H9 (cell line): ENCODE measurements around the gene C13orf46. TPM values are rescaled to one million over a fixed set of nuclear protein-coding genes. Genes with fewer than 3 reads are reported as not detected.

ENCODE experiments used
- DNase-seq: peaks from one replicate; pipeline ENCODE4 v3.0.0-alpha.2; 2017
- H2AFZ ChIP-seq: one replicate; pipeline ENCODE4 v1.6.1; 2013; ENCODE audit warnings: mild to moderate bottlenecking, low read length, control low read depth, moderate library complexity
- H2AK5ac ChIP-seq: 2 replicates; pipeline ENCODE4 v1.6.1; 2013; ENCODE audit warnings: low read length, control low read depth, mixed read lengths; ENCODE audit not compliant: insufficient read length
- H2BK120ac ChIP-seq: one replicate; pipeline ENCODE4 v1.6.1; 2013; ENCODE audit warnings: low read depth, mild to moderate bottlenecking, low read length, control low read depth, inconsistent platforms; ENCODE audit not compliant: poor library complexity, severe bottlenecking
- H2BK12ac ChIP-seq: 2 replicates; pipeline ENCODE4 v1.6.1; 2013; ENCODE audit warnings: low read length, control low read depth, mixed read lengths, low read depth; ENCODE audit not compliant: insufficient read length
- H2BK15ac ChIP-seq: 2 replicates; pipeline ENCODE4 v1.6.1; 2013; ENCODE audit warnings: low read depth, low read length, control low read depth
- H2BK20ac ChIP-seq: one replicate; pipeline ENCODE4 v1.6.1; 2013; ENCODE audit warnings: low read depth, mild to moderate bottlenecking, low read length, control low read depth, inconsistent platforms; ENCODE audit not compliant: poor library complexity, severe bottlenecking
- H2BK5ac ChIP-seq: 2 replicates; pipeline ENCODE4 v1.6.1; 2013; ENCODE audit warnings: low read length, control low read depth, mixed read lengths; ENCODE audit not compliant: insufficient read length
- H3K14ac ChIP-seq: 2 replicates; pipeline ENCODE4 v1.6.1; 2013; ENCODE audit warnings: low read length, control low read depth; ENCODE audit not compliant: insufficient read depth
- H3K18ac ChIP-seq: 2 replicates; pipeline ENCODE4 v1.6.1; 2013; ENCODE audit warnings: low read depth, mild to moderate bottlenecking, mixed read lengths, low read length, control low read depth; ENCODE audit not compliant: insufficient read length
- H3K23ac ChIP-seq: 2 replicates; pipeline ENCODE4 v1.6.1; 2013; ENCODE audit warnings: low read length, control low read depth, mixed read lengths, low read depth; ENCODE audit not compliant: insufficient read length
- H3K23me2 ChIP-seq: 2 replicates; pipeline ENCODE4 v1.6.1; 2013; ENCODE audit warnings: low read depth, mild to moderate bottlenecking, mixed read lengths, low read length, control low read depth; ENCODE audit not compliant: insufficient read length, poor library complexity, severe bottlenecking
- H3K27ac ChIP-seq: 2 replicates; pipeline ENCODE4 v1.5.1; 2013; ENCODE audit warnings: low read length, control low read depth, mixed read lengths, low read depth; ENCODE audit not compliant: insufficient read length
- H3K27me3 ChIP-seq: 2 replicates; pipeline ENCODE4 v1.6.1; 2013; ENCODE audit warnings: low read length, control low read depth, inconsistent platforms; ENCODE audit not compliant: insufficient read depth
- H3K4ac ChIP-seq: 2 replicates; pipeline ENCODE4 v1.6.1; 2013; ENCODE audit warnings: low read depth, mild to moderate bottlenecking, control low read depth, inconsistent platforms, low read length, moderate library complexity
- H3K4me1 ChIP-seq: 2 replicates; pipeline ENCODE4 v1.6.1; 2013; ENCODE audit warnings: low read length, control low read depth, inconsistent platforms; ENCODE audit not compliant: insufficient read depth
- H3K4me2 ChIP-seq: 2 replicates; pipeline ENCODE4 v1.6.1; 2013; ENCODE audit warnings: low read length, control low read depth, mixed read lengths; ENCODE audit not compliant: insufficient read length, insufficient read depth
- H3K56ac ChIP-seq: 2 replicates; pipeline ENCODE4 v1.6.1; 2013; ENCODE audit warnings: low read depth, mild to moderate bottlenecking, mixed read lengths, low read length, control low read depth; ENCODE audit not compliant: insufficient read length
- H3K79me1 ChIP-seq: 2 replicates; pipeline ENCODE4 v1.6.1; 2013; ENCODE audit warnings: low read depth, mild to moderate bottlenecking, moderate library complexity, low read length, control low read depth, inconsistent platforms; ENCODE audit not compliant: insufficient read depth, poor library complexity, severe bottlenecking
- H3K79me2 ChIP-seq: 2 replicates; pipeline ENCODE4 v1.6.1; 2013; ENCODE audit warnings: low read length, control low read depth, inconsistent platforms; ENCODE audit not compliant: insufficient read depth
- H3K9ac ChIP-seq: 2 replicates; pipeline ENCODE4 v1.6.1; 2013; ENCODE audit warnings: low read length, control low read depth, mixed read lengths; ENCODE audit not compliant: insufficient read length; ENCODE audit errors: extremely low read depth
- H3K9me3 ChIP-seq: one replicate; pipeline ENCODE4 v1.6.1; 2013; ENCODE audit warnings: low read depth, low read length, inconsistent platforms; ENCODE audit not compliant: control insufficient read depth
- H3T11ph ChIP-seq: one replicate; pipeline ENCODE4 v1.6.1; 2013; ENCODE audit warnings: mild to moderate bottlenecking, low read length, control low read depth, inconsistent platforms
- H4K20me1 ChIP-seq: one replicate; pipeline ENCODE4 v1.6.1; 2013; ENCODE audit not compliant: control insufficient read depth, insufficient read length, insufficient read depth
- H4K5ac ChIP-seq: 2 replicates; pipeline ENCODE4 v1.6.1; 2013; ENCODE audit warnings: low read depth, mild to moderate bottlenecking, mixed read lengths, low read length, control low read depth; ENCODE audit not compliant: insufficient read length
- H4K8ac ChIP-seq: replicated peaks from 2 replicates; pipeline ENCODE4 v1.6.1; 2013; ENCODE audit warnings: low read length, control low read depth, mixed read lengths, low read depth; ENCODE audit not compliant: insufficient read length
- H4K91ac ChIP-seq: 2 replicates; pipeline ENCODE4 v1.6.1; 2013; ENCODE audit warnings: low read depth, mild to moderate bottlenecking, moderate library complexity, mixed read lengths, low read length, control low read depth; ENCODE audit not compliant: insufficient read length
- H3K27ac Mint-ChIP-seq, 3 experiments: 2 replicates in 2 of 3; 3 replicates in 1 of 3; pipeline ENCODE4 v1.8.0; 2020 to 2021; ENCODE audit warnings: mixed read lengths in 3 of 3, mild to moderate bottlenecking in 1 of 3, moderate library complexity in 1 of 3
- H3K27me3 Mint-ChIP-seq: 2 replicates; pipeline ENCODE4 v1.8.0; 2021; ENCODE audit warnings: low read depth, mild to moderate bottlenecking, moderate library complexity, mixed read lengths
- H3K36me3 Mint-ChIP-seq, 3 experiments: 2 replicates in 2 of 3; 3 replicates in 1 of 3; pipeline ENCODE4 v1.8.0; 2020 to 2021; ENCODE audit warnings: low read depth in 3 of 3, mixed read lengths in 3 of 3; ENCODE audit not compliant: insufficient read depth in 1 of 3
- H3K4me1 Mint-ChIP-seq, 2 experiments: 2 replicates each; pipeline ENCODE4 v1.8.0; 2020; ENCODE audit warnings: mixed read lengths in 2 of 2
- H3K4me3 Mint-ChIP-seq, 2 experiments: 2 replicates in 1 of 2; 3 replicates in 1 of 2; pipeline ENCODE4 v1.8.0; 2020 to 2021; ENCODE audit warnings: mild to moderate bottlenecking in 2 of 2, mixed read lengths in 2 of 2, moderate library complexity in 1 of 2
- H3K9me3 Mint-ChIP-seq, 2 experiments: 2 replicates in 1 of 2; 3 replicates in 1 of 2; pipeline ENCODE4 v1.8.0; 2020; ENCODE audit warnings: mild to moderate bottlenecking in 2 of 2, mixed read lengths in 2 of 2, moderate library complexity in 1 of 2
- CTCF ChIP-seq: fragments of 200-600 bp; sonication (generic); conservative IDR thresholded peaks from 3 replicates; pipeline ENCODE4 v1.8.0; 2021; ENCODE audit warnings: antibody characterized with exemption, mild to moderate bottlenecking
- WGBS: extraction: QIAGEN DNeasy Blood & Tissue Kit; methylation state at CpG from one replicate; pipeline ENCODE4 v1.1.7; 2013; ENCODE audit warnings: missing lambda C conversion rate, low lambda C conversion rate, mixed read lengths; ENCODE audit not compliant: insufficient read length; ENCODE audit errors: extremely low coverage; 5-methylcytosine and 5-hydroxymethylcytosine counted together
- total RNA-seq: library from RNA; stranded (reverse); gene quantifications from 2 replicates; pipeline ENCODE4 v1.2.1, GENCODE V29; 2021

Gene C13orf46
- total RNA-seq, 1 experiment from 2014 or later: 0.55 TPM

- no peaks in the 10 kb centered on the region for H3K36me3 Mint-ChIP-seq
- Histone ChIP-seq H3K23me2 (no peaks in the 10 kb centered on the region), H3K4me2 (no peak overlapping the region), H2BK12ac (no peak overlapping the region), H4K20me1 (no peaks in the 10 kb centered on the region), H3K18ac (no peak overlapping the region), H3K56ac (no peak overlapping the region), H3K23ac (no peak overlapping the region), H2BK5ac (no peak overlapping the region), H2BK15ac (no peak overlapping the region), H2BK20ac (no peak overlapping the region), H3K4me1 (no peaks in the 10 kb centered on the region), H4K5ac (no peak overlapping the region), H3K79me2 (no peaks in the 10 kb centered on the region), H2AFZ (no peak overlapping the region), H3K9me3 (no peaks in the 10 kb centered on the region), H3K4ac (no peak overlapping the region), H4K8ac (no peak overlapping the region), H3K27me3 (no peaks in the 10 kb centered on the region), H2AK5ac (no peak overlapping the region), H3K27ac (no peak overlapping the region), H3K79me1 (no peaks in the 10 kb centered on the region), H4K91ac (no peak overlapping the region), H2BK120ac (no peak overlapping the region), H3K14ac (peak overlapping the region; percentile 31; the same call in 1 of the 2 replicates), H3K9ac (no peak overlapping the region), H3T11ph (no peak overlapping the region)
- no peaks in the 10 kb centered on the region; the same call in 1 of the 2 replicates for H3K27me3 Mint-ChIP-seq
- H3K9me3 Mint-ChIP-seq: no peaks in the 10 kb centered on the region
- DNase-seq: no peak
- WGBS: no CpG with 5 or more reads among the region's 19 CpGs
- no peak overlapping the region for H3K27ac Mint-ChIP-seq
- 0 out of 4 replicates have a peak, but pooled peaks cover 0 to under 1% of the 10 kb centered on the region in 2 experiments for H3K4me1 Mint-ChIP-seq
- no peak for TF ChIP-seq CTCF
- no peak overlapping the region for H3K4me3 Mint-ChIP-seq
These were observed 29.9 kb downstream of the C13orf46 start for GRCh38 chr13:113943821-113944565.
